ENCODE results near the gene PRRC2B. TPM values are rescaled to one million over a fixed set of nuclear protein-coding genes. Genes with fewer than 3 reads are reported as not detected.
"Not testable (repeated sequence)": the region's sequence is repeated elsewhere in the genome, so short reads cannot be mapped to it uniquely, and the experiment has no call there.

The PRRC2B gene
- total RNA-seq, 2 donors from 2014 or later: 127 to 131 TPM

DNA sequence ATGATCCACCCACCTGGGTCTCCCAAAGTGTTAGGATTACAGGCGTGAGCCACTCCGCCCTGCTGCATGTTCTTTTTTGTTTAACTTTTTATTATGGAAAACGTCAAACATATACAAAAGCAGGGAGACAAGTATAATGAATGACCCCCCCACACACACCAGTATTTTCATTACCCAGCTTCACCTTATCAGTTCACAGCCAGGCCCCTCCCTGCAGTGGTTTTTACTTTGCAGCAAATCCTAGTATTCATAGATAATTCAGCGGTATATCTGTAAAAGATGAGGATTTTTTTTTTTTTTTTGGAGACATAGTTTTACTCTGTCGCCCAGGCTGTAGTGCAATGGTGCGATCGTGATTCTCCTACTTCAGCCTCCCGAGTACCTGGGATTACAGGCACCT, 111.1 kb downstream of the PRRC2B start:
- H3K9ac ChIP-seq (ENCODE audit: low read depth in 2 of 2, low read length in 2 of 2): no peak overlapping the region
- H3K4me1 ChIP-seq: peaks cover 4% of the 10 kb centered on the region
- DNase-seq: no peak
- H3K27me3 ChIP-seq: no peaks in the 10 kb centered on the region
- intact Hi-C loops (cut with DNase I): no loop called here
- H3K4me3 ChIP-seq: no peak overlapping the region
- peaks cover 1% of the 10 kb centered on the region for H3K36me3 ChIP-seq
- H3K27ac ChIP-seq: no peak overlapping the region
- H3K9me3 ChIP-seq: no peaks in the 10 kb centered on the region
- TF ChIP-seq, protein P1, sequence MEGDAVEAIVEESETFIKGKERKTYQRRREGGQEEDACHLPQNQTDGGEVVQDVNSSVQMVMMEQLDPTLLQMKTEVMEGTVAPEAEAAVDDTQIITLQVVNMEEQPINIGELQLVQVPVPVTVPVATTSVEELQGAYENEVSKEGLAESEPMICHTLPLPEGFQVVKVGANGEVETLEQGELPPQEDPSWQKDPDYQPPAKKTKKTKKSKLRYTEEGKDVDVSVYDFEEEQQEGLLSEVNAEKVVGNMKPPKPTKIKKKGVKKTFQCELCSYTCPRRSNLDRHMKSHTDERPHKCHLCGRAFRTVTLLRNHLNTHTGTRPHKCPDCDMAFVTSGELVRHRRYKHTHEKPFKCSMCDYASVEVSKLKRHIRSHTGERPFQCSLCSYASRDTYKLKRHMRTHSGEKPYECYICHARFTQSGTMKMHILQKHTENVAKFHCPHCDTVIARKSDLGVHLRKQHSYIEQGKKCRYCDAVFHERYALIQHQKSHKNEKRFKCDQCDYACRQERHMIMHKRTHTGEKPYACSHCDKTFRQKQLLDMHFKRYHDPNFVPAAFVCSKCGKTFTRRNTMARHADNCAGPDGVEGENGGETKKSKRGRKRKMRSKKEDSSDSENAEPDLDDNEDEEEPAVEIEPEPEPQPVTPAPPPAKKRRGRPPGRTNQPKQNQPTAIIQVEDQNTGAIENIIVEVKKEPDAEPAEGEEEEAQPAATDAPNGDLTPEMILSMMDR (IDR thresholded peaks at IDR 0.05): no peak

DNA sequence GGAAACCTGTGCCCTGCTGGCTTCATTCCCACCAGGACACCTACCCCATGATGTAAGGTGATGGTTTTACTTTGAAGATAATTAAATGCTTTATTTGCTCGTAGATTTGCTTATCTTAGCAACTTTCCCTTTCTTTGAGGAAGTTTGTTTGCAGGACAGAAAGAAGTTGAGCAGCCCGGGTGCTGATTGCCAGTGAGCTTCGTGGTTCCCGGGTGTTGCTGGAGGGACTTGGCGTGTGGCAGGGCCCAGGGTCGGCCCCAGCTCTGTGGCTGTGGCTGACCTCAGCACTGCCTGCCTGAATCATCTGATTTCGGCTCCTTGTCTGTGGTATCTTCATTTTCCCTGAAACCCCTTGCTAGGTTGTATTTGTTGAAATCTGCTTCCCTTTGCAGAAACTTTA, 117.5 kb downstream of the PRRC2B start:
- Histone ChIP-seq H3K36me3 (peaks cover 12% of the 10 kb centered on the region), H3K4me1 (no peaks in the 10 kb centered on the region), H3K4me3 (no peak overlapping the region), H3K9me3 (no peaks in the 10 kb centered on the region), H3K9ac (ENCODE audit: low read depth in 2 of 2, low read length in 2 of 2) (no peak overlapping the region), H3K27ac (no peak overlapping the region), H3K27me3 (no peaks in the 10 kb centered on the region)
- TF ChIP-seq, protein P1 (IDR thresholded peaks at IDR 0.05): no peak
- no peak for DNase-seq
- intact Hi-C loops (cut with DNase I): no loop called here

- H3K9me3 ChIP-seq: no peaks in the 10 kb centered on the region
- H3K4me3 ChIP-seq: no peak overlapping the region
- intact Hi-C loops (cut with DNase I): no loop called here
- H3K9ac ChIP-seq (ENCODE audit: low read depth in 2 of 2, low read length in 2 of 2): no peak overlapping the region
- H3K27ac ChIP-seq: no peak overlapping the region
- TF ChIP-seq, protein P1 (IDR thresholded peaks at IDR 0.05): no peak
- H3K4me1 ChIP-seq: no peaks in the 10 kb centered on the region
- H3K27me3 ChIP-seq: no peaks in the 10 kb centered on the region
- peaks cover 12% of the 10 kb centered on the region for H3K36me3 ChIP-seq
- DNase-seq: no peak
Measured at GRCh38 chr9:131511880-131512279, 118.0 kb downstream of the PRRC2B start.

DNA sequence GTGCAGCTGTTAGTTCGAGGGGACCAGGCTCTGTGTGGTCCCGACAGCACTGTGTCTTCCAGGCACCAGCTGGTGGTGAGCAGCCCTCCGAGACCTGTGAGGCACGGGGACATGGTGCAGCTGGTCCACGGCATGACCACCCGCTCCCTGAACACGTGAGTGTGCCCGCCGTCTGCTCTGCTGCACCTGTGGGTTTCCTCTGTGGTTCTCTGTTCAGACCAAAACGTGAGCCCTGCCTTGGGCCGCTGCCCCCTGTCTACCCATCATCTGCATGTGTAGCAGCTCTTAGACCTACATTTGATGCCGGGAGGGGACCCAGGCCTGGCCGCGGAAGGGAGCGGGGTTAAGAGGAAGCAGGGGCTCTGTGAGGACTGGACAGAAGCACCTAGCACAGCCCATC, 119.3 kb downstream of the PRRC2B start:
- Histone ChIP-seq H3K9ac (ENCODE audit: low read depth in 2 of 2, low read length in 2 of 2) (no peak overlapping the region), H3K27ac (no peak overlapping the region), H3K9me3 (no peaks in the 10 kb centered on the region), H3K27me3 (no peaks in the 10 kb centered on the region), H3K4me3 (no peak overlapping the region), H3K4me1 (no peaks in the 10 kb centered on the region), H3K36me3 (peaks cover 12% of the 10 kb centered on the region)
- DNase-seq: no peak
- TF ChIP-seq, protein P1 (IDR thresholded peaks at IDR 0.05): no peak
- intact Hi-C loops (cut with DNase I): no loop called here

DNA sequence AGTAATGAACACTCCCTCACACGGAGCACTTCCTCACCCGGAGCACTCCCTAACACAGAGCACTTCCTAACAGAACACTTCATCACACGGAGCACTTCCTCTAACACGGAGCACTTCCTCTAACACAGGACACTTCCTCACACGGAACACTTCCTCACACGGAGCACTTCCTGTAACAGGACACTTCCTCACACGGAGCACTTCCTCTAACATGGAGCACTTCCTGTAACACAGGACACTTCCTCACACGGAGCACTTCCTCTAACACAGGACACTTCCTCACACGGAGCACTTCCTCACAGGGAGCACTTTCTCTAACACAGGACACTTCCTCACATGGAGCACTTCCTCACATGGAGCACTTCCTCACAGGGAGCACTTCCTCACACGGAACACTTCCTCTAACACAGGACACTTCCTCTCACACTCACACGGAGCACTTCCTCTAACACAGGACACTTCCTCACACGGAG, 121.7 kb downstream of the PRRC2B start:
- H3K9me3 ChIP-seq; H3K36me3 ChIP-seq; intact Hi-C loops (cut with DNase I); DNase-seq; H3K4me1 ChIP-seq; H3K4me3 ChIP-seq; H3K9ac ChIP-seq (ENCODE audit: low read depth in 2 of 2, low read length in 2 of 2); H3K27me3 ChIP-seq; H3K27ac ChIP-seq: not testable (repeated sequence)

DNA sequence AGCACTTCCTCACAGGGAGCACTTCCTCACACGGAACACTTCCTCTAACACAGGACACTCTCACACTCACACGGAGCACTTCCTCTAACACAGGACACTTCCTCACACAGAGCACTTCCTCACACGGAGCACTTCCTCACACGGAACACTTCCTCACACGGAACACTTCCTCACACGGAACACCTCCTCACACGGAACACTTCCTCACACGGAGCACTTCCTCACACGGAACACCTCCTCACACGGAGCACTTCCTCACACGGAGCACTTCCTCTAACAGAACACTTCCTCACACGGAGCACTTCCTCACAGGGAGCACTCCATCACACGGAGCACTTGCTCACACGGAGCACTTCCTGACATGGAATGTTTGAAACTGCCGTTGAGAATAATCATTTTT, 122.2 kb downstream of the PRRC2B start:
- intact Hi-C loops (cut with DNase I): no loop called here
- no peaks in the 10 kb centered on the region for H3K27me3 ChIP-seq
- peaks cover 4% of the 10 kb centered on the region for H3K36me3 ChIP-seq

More for the DNA sequence above, 122.2 kb downstream of the PRRC2B start:
- Histone ChIP-seq H3K4me3 (no peak overlapping the region), H3K9me3 (no peaks in the 10 kb centered on the region), H3K27ac (no peak overlapping the region), H3K9ac (ENCODE audit: low read depth in 2 of 2, low read length in 2 of 2) (no peak overlapping the region), H3K4me1 (no peaks in the 10 kb centered on the region)
- no peak for DNase-seq
- TF ChIP-seq, protein P1 (IDR thresholded peaks at IDR 0.05): no peak
